K562 (cell line): ENCODE measurements around the gene RNF19B. TPM values are rescaled to one million over a fixed set of nuclear protein-coding genes. Genes with fewer than 3 reads are reported as not detected.
A peak's percentile ranks its signal among the peaks of the same experiment; 100 is the strongest.

Experiments
- ATF7 ChIP-seq: fragments of 450-650 bp; IDR thresholded peaks from 2 replicates; pipeline ENCODE4 v1.7.1; 2014; ENCODE audit warnings: mild to moderate bottlenecking, moderate library complexity
- DMBX1 ChIP-seq: fragments of 250-450 bp; sonication (Bioruptor Pico); IDR thresholded peaks from 2 replicates; pipeline ENCODE4 v1.8.0; 2022; ENCODE audit warnings: inconsistent platforms, mild to moderate bottlenecking, moderate library complexity, borderline replicate concordance
- FOSL1 ChIP-seq: fragments of 200-800 bp; sonication (Bioruptor generic); conservative IDR thresholded peaks from 2 replicates; pipeline ENCODE4 v1.6.1; 2016; ENCODE audit warnings: missing genetic modification characterization, missing compliant biosample characterization
- FOXA3 ChIP-seq, 2 experiments: fragments of 450-650 bp in 1 of 2; sonication (generic) in 1 of 2; formaldehyde crosslinking; IDR thresholded peaks in 1 of 2; conservative IDR thresholded peaks in 1 of 2; 2 replicates each; pipeline versions ENCODE4 v1.4.0 to v1.8.0; 2020 to 2022; ENCODE audit warnings: mild to moderate bottlenecking in 2 of 2, missing genetic modification reagents in 1 of 2
- GATA2 ChIP-seq: sonication (generic); formaldehyde crosslinking; IDR thresholded peaks from 2 replicates; pipeline ENCODE4 v1.4.0; 2020; ENCODE audit warnings: mild to moderate bottlenecking, missing genetic modification reagents
- GATAD2A ChIP-seq: fragments of 450-650 bp; IDR thresholded peaks from 2 replicates; pipeline ENCODE4 v1.6.1; 2017
- GMEB1 ChIP-seq: fragments of 250-450 bp; sonication (Bioruptor Pico); IDR thresholded peaks from 2 replicates; pipeline ENCODE4 v1.4.0; 2020; ENCODE audit warnings: mild to moderate bottlenecking
- HBP1 ChIP-seq: fragments of 450-650 bp; formaldehyde crosslinking; IDR thresholded peaks from 2 replicates; pipeline ENCODE4 v1.4.0; 2022; ENCODE audit warnings: missing genetic modification characterization
- HDAC1 ChIP-seq, 2 experiments: fragments of 450-650 bp; IDR thresholded peaks; 2 replicates each; pipeline ENCODE4 v1.6.1; 2016 to 2017; ENCODE audit warnings: inconsistent platforms in 1 of 2, mild to moderate bottlenecking in 1 of 2, moderate library complexity in 1 of 2
- KDM2B ChIP-seq: fragments of 250-450 bp; sonication (Bioruptor Pico); IDR thresholded peaks from 2 replicates; pipeline ENCODE4 v1.8.0; 2021; ENCODE audit warnings: mild to moderate bottlenecking, moderate library complexity
- MAFG ChIP-seq: fragments of 450-650 bp; conservative IDR thresholded peaks from 2 replicates; pipeline ENCODE4 v1.6.1; 2016; ENCODE audit warnings: missing genetic modification characterization, missing compliant biosample characterization
- MAZ ChIP-seq, 2 experiments: fragments of 450-650 bp in 1 of 2; sonication (generic) in 1 of 2; formaldehyde crosslinking; IDR thresholded peaks in 1 of 2; conservative IDR thresholded peaks in 1 of 2; 2 replicates each; pipeline versions ENCODE4 v1.4.0 to v1.5.0; 2020; ENCODE audit warnings: mild to moderate bottlenecking in 1 of 2, missing genetic modification reagents in 1 of 2
- PHF21A ChIP-seq: fragments of 450-650 bp; IDR thresholded peaks from 2 replicates; pipeline ENCODE4 v1.6.1; 2017; ENCODE audit warnings: low read depth, borderline replicate concordance
- PRMT5 ChIP-seq: sonication (generic); formaldehyde crosslinking; IDR thresholded peaks from 2 replicates; pipeline ENCODE4 v1.5.0; 2020; ENCODE audit warnings: missing genetic modification reagents
- RCOR1 ChIP-seq, 2 experiments: IDR thresholded peaks; 2 replicates each; pipeline ENCODE4 v1.6.1; 2012; ENCODE audit warnings: low read depth in 2 of 2, low read length in 2 of 2, borderline replicate concordance in 1 of 2, improper control_type of control experiment in 1 of 2
- RFX1 ChIP-seq: fragments of 450-650 bp; IDR thresholded peaks from 2 replicates; pipeline ENCODE4 v1.6.1; 2016; ENCODE audit warnings: mild to moderate bottlenecking, moderate library complexity
- TCF3 ChIP-seq: sonication (generic); formaldehyde crosslinking; IDR thresholded peaks from 2 replicates; pipeline ENCODE4 v1.4.0; 2020; ENCODE audit warnings: mild to moderate bottlenecking, missing genetic modification reagents
- TEAD4 ChIP-seq, 2 experiments: sonication (generic) in 1 of 2; formaldehyde crosslinking in 1 of 2; IDR thresholded peaks; 2 replicates each; pipeline versions ENCODE4 v1.6.1 to v1.8.0; 2012 to 2022; ENCODE audit warnings: borderline replicate concordance in 1 of 2, inconsistent platforms in 1 of 2, low read length in 1 of 2, mild to moderate bottlenecking in 1 of 2, missing genetic modification reagents in 1 of 2
- TFE3 ChIP-seq: fragments of 450-650 bp; formaldehyde crosslinking; IDR thresholded peaks from 2 replicates; pipeline ENCODE4 v1.4.0; 2020; ENCODE audit warnings: mild to moderate bottlenecking, mixed read lengths
- ZNF217 ChIP-seq: sonication (generic); formaldehyde crosslinking; IDR thresholded peaks from 2 replicates; pipeline ENCODE4 v1.8.0; 2022; ENCODE audit warnings: mild to moderate bottlenecking, missing genetic modification reagents
- polyA plus RNA-seq, 8 experiments: library from polyadenylated mRNA; depleted of rRNA in 4 of 8; stranded (reverse) in 5 of 8; unstranded in 3 of 8; fragments of >200 nt; fragmentation: Nextera tagmentation in 2 of 8; fragmentation: Illumina TruSeq in 1 of 8; extraction: Ambion mirVana in 2 of 8; extraction: Trizol in 1 of 8; gene quantifications; 2 replicates each; pipeline versions ENCODE4 v1.2.1 to v1.2.3, GENCODE V29; 2011 to 2014; ENCODE audit warnings: inconsistent platforms in 1 of 8, missing spikeins in 1 of 8
- total RNA-seq, 7 experiments: library from RNA; depleted of rRNA in 6 of 7; stranded (reverse); fragments of >200 nt in 6 of 7; fragmentation: Illumina TruSeq in 2 of 7; extraction: Trizol in 2 of 7; gene quantifications; 2 replicates each; pipeline versions ENCODE4 v1.2.1 to v1.2.3, GENCODE V29; 2011 to 2021; ENCODE audit warnings: low replicate concordance in 1 of 7
- TF ChIP-seq, protein P1 (sequence below): IDR thresholded peaks from 2 replicates; pipeline ENCODE4 v1.6.1; 2014; ENCODE audit warnings: antibody characterized with exemption

RNF19B gene
- total and polyA plus RNA-seq, 9 of the 15 experiments (the other 6 are each of a cell fraction or from before 2014, with no cell fraction given), result 2.6 to 14.9 (median 10.1) TPM

DNA sequence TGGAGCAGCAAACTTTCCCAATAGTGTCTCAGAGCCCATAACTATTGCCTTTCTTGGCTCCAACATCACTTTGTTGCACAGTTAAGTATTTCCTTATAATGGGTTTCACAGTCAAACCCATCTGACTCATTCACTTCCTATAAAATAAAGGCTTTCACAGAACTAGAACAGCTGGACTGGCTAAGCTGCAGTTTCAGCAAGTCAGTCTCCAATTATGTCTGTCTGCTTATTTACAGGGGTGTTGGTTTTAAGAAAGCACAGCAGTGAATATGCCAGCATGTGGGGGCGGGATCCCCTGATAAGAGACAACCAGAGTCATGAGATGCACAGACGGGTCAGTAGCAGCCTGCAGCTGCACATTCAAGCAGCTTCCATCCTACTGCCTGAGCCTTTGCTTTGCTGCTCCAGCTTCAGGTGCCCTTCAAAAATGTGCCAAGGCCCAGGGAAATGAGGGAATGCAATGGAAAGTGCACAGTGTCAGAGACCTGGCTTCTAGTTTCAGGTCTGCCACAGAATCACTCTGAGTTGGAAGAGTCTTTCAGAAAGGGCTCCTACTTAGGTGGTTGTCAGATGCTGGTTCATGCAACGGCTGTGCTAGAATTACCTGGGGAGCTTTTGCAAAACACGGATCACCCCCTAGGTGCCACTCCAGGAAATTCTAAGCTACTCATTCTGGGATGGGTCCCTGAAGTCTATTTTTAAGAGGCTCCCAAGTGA is 24.8 kb downstream of the RNF19B start (continued):
- TF ChIP-seq PHF21A (peak; percentile 69; the same call in 1 of the 2 replicates), ZNF217 (CRISPR knock-in tag) (no peak), GATAD2A (no peak), TEAD4 (IDR thresholded peaks at IDR 0.05; ENCODE audit: low read length) (peak; percentile 78), TEAD4 (CRISPR knock-in tag; IDR thresholded peaks at IDR 0.05; ENCODE audit: borderline replicate concordance) (no peak), MAFG (tag) (peak; percentile 53), FOXA3 (CRISPR knock-in tag; conservative IDR thresholded peaks at IDR 0.05 in 1 of 2, IDR thresholded peaks at IDR 0.05 in 1 of 2) (peak; percentile 80 to 89; a peak in 3 of 4 replicates), GMEB1 (CRISPR knock-in tag) (0 out of 2 replicates have a peak, but pooled peaks have one; percentile 34), RFX1 (no peak), HBP1 (CRISPR knock-in tag) (no peak), ATF7 (0 out of 2 replicates have a peak, but pooled peaks have one; percentile 21), RCOR1 (IDR thresholded peaks at IDR 0.05; ENCODE audit: borderline replicate concordance in 1 of 2, low read depth in 2 of 2, low read length in 2 of 2) (peak in 1 of 2 experiments; percentile 96; a peak in 3 of 4 replicates), PRMT5 (CRISPR knock-in tag) (no peak), DMBX1 (CRISPR knock-in tag) (peak; percentile 58; the same call in 1 of the 2 replicates), TFE3 (CRISPR knock-in tag) (peak; percentile 34), TCF3 (CRISPR knock-in tag) (peak; percentile 83), HDAC1 (IDR thresholded peaks at IDR 0.05) (peak in 1 of 2 experiments; percentile 86; a peak in 2 of 4 replicates), FOSL1 (peak; percentile 53), KDM2B (CRISPR knock-in tag) (no peak), MAZ (CRISPR knock-in tag; conservative IDR thresholded peaks at IDR 0.05 in 1 of 2, IDR thresholded peaks at IDR 0.05 in 1 of 2) (0 out of 4 replicates have a peak, but pooled peaks of 1 of the 2 experiments have one; percentile 43), GATA2 (CRISPR knock-in tag) (peak; percentile 75; the same call in 1 of the 2 replicates)
- TF ChIP-seq, protein P1, sequence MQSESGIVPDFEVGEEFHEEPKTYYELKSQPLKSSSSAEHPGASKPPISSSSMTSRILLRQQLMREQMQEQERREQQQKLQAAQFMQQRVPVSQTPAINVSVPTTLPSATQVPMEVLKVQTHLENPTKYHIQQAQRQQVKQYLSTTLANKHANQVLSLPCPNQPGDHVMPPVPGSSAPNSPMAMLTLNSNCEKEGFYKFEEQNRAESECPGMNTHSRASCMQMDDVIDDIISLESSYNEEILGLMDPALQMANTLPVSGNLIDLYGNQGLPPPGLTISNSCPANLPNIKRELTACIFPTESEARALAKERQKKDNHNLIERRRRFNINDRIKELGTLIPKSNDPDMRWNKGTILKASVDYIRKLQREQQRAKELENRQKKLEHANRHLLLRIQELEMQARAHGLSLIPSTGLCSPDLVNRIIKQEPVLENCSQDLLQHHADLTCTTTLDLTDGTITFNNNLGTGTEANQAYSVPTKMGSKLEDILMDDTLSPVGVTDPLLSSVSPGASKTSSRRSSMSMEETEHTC, result peak; percentile 94
